Measurements from ENCODE around the gene TEPSIN. TPM values are rescaled to one million over a fixed set of nuclear protein-coding genes. Genes with fewer than 3 reads are reported as not detected.

Gene TEPSIN
- total RNA-seq, 1 experiment from 2014 or later = 38.8 TPM

- Histone ChIP-seq H3K9ac (ENCODE audit: extremely low read depth, insufficient read length, low read length) (no peak overlapping the region), H3K79me1 (ENCODE audit: insufficient read depth, low read depth, low read length, poor library complexity, severe bottlenecking) (peaks cover 6% of the 10 kb centered on the region), H3K27ac (ENCODE audit: insufficient read length, low read depth, low read length) (no peak overlapping the region), H3K14ac (ENCODE audit: insufficient read depth, low read length) (no peak overlapping the region), H3K23ac (ENCODE audit: insufficient read length, low read depth, low read length) (no peak overlapping the region), H4K5ac (ENCODE audit: insufficient read length, low read depth, low read length) (no peak overlapping the region), H3K4me2 (ENCODE audit: insufficient read depth, insufficient read length, low read length) (no peak overlapping the region), H2AK5ac (ENCODE audit: insufficient read length, low read length) (no peak overlapping the region), H2BK20ac (ENCODE audit: low read depth, low read length, poor library complexity, severe bottlenecking) (no peak overlapping the region), H4K20me1 (ENCODE audit: control insufficient read depth, insufficient read depth, insufficient read length) (no peaks in the 10 kb centered on the region), H3K4ac (ENCODE audit: low read depth, low read length) (no peak overlapping the region), H3K23me2 (ENCODE audit: insufficient read length, low read depth, low read length, poor library complexity, severe bottlenecking) (peaks cover 11% of the 10 kb centered on the region), H3K27me3 (ENCODE audit: insufficient read depth, low read length) (no peaks in the 10 kb centered on the region), H3K79me2 (ENCODE audit: insufficient read depth, low read length) (no peaks in the 10 kb centered on the region), H3K9me3 (ENCODE audit: control insufficient read depth, low read depth, low read length) (no peaks in the 10 kb centered on the region), H2BK5ac (ENCODE audit: insufficient read length, low read length) (no peak overlapping the region), H2BK15ac (ENCODE audit: low read depth, low read length) (no peak overlapping the region), H4K8ac (replicated peaks; ENCODE audit: insufficient read length, low read depth, low read length) (no peak overlapping the region), H3K18ac (ENCODE audit: insufficient read length, low read depth, low read length) (no peak overlapping the region), H2BK12ac (ENCODE audit: insufficient read length, low read depth, low read length) (no peak overlapping the region), H2BK120ac (ENCODE audit: low read depth, low read length, poor library complexity, severe bottlenecking) (no peak overlapping the region), H3K56ac (ENCODE audit: insufficient read length, low read depth, low read length) (no peak overlapping the region), H4K91ac (ENCODE audit: insufficient read length, low read depth, low read length) (no peak overlapping the region), H2AFZ (ENCODE audit: low read length) (no peak overlapping the region), H3T11ph (ENCODE audit: low read length) (no peak overlapping the region), H3K4me1 (ENCODE audit: insufficient read depth, low read length) (no peaks in the 10 kb centered on the region; the same call in 1 of the 2 replicates)
- WGBS (ENCODE audit: extremely low coverage, insufficient read length, low lambda C conversion rate) = no CpG with 5 or more reads among the region's 13 CpGs
- no peak for DNase-seq
- H3K36me3 Mint-ChIP-seq (ENCODE audit: insufficient read depth in 1 of 3, low read depth in 3 of 3) = peaks cover 4 to 22% (median 18%) of the 10 kb centered on the region in 3 experiments
- peaks cover 10 to 11% of the 10 kb centered on the region in 2 experiments for H3K4me1 Mint-ChIP-seq
- H3K4me3 Mint-ChIP-seq = no peak overlapping the region
- H3K27ac Mint-ChIP-seq = no peak overlapping the region
- TF ChIP-seq CTCF (conservative IDR thresholded peaks at IDR 0.05) = no peak
- no peaks in the 10 kb centered on the region for H3K9me3 Mint-ChIP-seq
- peaks cover 2% of the 10 kb centered on the region; the same call in 1 of the 2 replicates for H3K27me3 Mint-ChIP-seq (ENCODE audit: low read depth)
These were observed 20.4 kb downstream of the TEPSIN start for GRCh38 chr17:81218459-81218858.
